HG02678 (cell line): ENCODE data around the gene ACTRT2.

Source experiments
- ATAC-seq: cut with Tn5 transposase; IDR thresholded peaks from one replicate; pipeline ENCODE4 v1.9.1; 2021; ENCODE audit warnings: mild to moderate bottlenecking, moderate library complexity; ENCODE audit not compliant: unreplicated experiment

ACTRT2 gene

GRCh38 chr1:2983319-2983705 is 38.0 kb upstream of the ACTRT2 start:
- ATAC-seq = no peak

- no peak for ATAC-seq
Measured at GRCh38 chr1:2983706-2984398, 37.4 kb upstream of the ACTRT2 start.

- no peak for ATAC-seq
Measured at GRCh38 chr1:2984399-2985061, 36.7 kb upstream of the ACTRT2 start.

- ATAC-seq = no peak
Measured at GRCh38 chr1:2985067-2985561, 36.2 kb upstream of the ACTRT2 start.

GRCh38 chr1:2985694-2986548 is 35.3 kb upstream of the ACTRT2 start:
- ATAC-seq = no peak

- ATAC-seq = no peak
Measured at GRCh38 chr1:2986549-2987305, 34.5 kb upstream of the ACTRT2 start.

- no peak for ATAC-seq
Measured at GRCh38 chr1:2987773-2988172, 33.5 kb upstream of the ACTRT2 start.

GRCh38 chr1:2988256-2988655 is 33.0 kb upstream of the ACTRT2 start:
- ATAC-seq = no peak

- ATAC-seq = no peak
Measured at GRCh38 chr1:2989185-2989584, 32.1 kb upstream of the ACTRT2 start.

GRCh38 chr1:2989976-2990375 is 31.3 kb upstream of the ACTRT2 start:
- ATAC-seq = no peak

GRCh38 chr1:2990376-2991115 is 30.7 kb upstream of the ACTRT2 start:
- ATAC-seq = no peak

GRCh38 chr1:2991753-2992495 is 29.3 kb upstream of the ACTRT2 start:
- ATAC-seq = no peak

- no peak for ATAC-seq
Measured at GRCh38 chr1:2998503-2999100, 22.7 kb upstream of the ACTRT2 start.

GRCh38 chr1:2999138-2999537 is 22.1 kb upstream of the ACTRT2 start:
- ATAC-seq = no peak

GRCh38 chr1:2999571-2999970 is 21.7 kb upstream of the ACTRT2 start:
- no peak for ATAC-seq

GRCh38 chr1:3000214-3000613 is 21.1 kb upstream of the ACTRT2 start:
- ATAC-seq = no peak

- no peak for ATAC-seq
Measured at GRCh38 chr1:3000671-3001470, 20.4 kb upstream of the ACTRT2 start.
